HUDEP-2 (cell line): ENCODE measurements around the gene KYAT1.

ENCODE experiments used
- DNase-seq, 76 experiments: peaks; one replicate each; lab custom pipeline; 2025; ENCODE audit not compliant: unreplicated experiment in 76 of 76; lab: John Stamatoyannopoulos, UW

KYAT1 gene

GRCh38 chr9:128909859-128910258 lies 28.1 kb upstream of the KYAT1 start:
- DNase-seq = no peak

DNA sequence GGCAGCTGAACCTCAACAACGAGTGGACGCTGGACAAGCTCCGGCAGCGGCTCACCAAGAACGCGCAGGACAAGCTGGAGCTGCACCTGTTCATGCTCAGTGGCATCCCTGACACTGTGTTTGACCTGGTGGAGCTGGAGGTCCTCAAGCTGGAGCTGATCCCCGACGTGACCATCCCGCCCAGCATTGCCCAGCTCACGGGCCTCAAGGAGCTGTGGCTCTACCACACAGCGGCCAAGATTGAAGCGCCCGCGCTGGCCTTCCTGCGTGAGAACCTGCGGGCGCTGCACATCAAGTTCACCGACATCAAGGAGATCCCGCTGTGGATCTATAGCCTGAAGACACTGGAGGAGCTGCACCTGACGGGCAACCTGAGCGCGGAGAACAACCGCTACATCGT lies 26.6 kb upstream of the KYAT1 start:
- no peak for DNase-seq

GRCh38 chr9:128906741-128907140 lies 25.0 kb upstream of the KYAT1 start:
- peak in 5 of 76 experiments; percentile 11 to 20 (median 16) for DNase-seq

DNA sequence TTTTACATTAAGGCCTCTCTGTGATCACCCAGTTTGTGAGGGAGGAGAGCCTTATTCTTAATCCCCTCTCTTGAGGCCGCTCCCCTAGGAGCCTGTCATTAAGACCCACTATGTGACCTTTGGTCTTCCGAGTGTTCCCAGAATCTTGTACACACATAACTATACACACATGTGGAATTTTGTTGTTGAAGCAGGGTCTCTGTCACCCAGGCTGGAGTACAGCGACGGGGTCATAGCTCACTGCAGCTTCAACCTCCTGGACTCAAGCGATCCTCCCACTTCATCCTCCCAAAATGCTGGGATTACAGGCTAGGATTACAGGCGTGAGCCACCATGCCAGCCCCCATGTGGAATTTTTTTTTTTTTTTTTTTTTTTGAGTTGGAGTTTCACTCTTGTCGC lies 24.2 kb upstream of the KYAT1 start:
- no peak for DNase-seq

- DNase-seq = no peak
Measured at GRCh38 chr9:128903871-128904620, 22.3 kb upstream of the KYAT1 start.

DNA sequence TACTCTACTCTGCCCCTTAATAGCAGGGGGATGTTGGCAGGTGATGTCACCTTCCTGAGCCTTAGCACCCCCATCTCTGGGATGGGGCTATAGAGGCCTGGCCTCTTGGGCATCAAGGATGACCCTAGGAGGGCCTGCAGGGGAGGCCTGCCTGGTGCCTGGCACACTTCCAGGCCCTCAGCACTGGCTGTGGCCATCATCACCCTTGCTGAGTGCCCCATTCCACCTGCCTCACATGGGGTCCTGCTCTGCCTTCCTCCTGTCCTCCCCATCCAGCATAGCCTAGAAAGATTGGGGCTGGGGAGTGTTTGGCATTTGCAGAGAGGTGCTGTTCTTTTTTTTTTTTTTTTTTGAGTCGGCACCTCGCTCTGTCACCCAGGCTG lies 21.3 kb upstream of the KYAT1 start:
- DNase-seq = no peak

GRCh38 chr9:128902351-128903078 lies 20.8 kb upstream of the KYAT1 start:
- DNase-seq = peak in 42 of 76 experiments; percentile 14 to 57 (median 34)

- no peak for DNase-seq
Measured at GRCh38 chr9:128901822-128902221, 20.1 kb upstream of the KYAT1 start.

GRCh38 chr9:128901379-128901778 lies 19.6 kb upstream of the KYAT1 start:
- DNase-seq = no peak

DNA sequence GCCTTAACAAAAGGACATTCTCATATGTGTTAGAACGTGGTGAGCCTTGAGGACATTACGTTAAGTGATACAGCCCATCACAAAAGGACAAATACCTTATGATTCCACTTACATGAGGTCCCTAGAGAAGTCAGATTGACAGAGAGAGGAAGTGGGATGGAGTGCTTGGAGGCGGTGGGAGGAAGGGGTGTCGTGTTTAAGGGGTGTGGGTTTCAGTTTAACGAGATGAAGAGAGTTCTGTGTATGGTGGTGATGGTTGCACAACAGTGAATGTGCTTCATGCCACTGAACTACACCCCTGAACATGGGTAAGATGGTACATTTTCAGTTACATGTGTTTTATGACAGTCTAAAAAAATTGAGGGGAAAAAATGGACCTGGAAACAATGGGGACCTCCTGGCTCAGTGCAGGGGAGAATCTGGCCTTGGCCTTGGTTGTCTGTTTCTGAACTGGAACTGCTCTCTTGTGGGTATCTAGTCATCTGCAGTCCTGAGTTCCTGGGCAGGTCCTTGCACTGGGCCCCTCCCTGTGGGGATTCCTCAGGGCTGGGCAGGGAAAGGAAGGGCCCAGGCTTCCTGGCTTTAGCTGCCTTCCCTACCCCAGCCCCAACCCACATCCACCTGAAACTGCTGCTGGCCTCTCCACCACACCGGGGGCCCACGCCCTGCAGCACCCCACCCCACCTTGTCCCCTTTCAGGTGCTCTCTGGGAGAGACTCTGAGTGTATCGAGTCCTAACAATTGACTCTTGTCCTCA lies 18.0 kb upstream of the KYAT1 start:
- DNase-seq = peak in 10 of 76 experiments; percentile 10 to 31 (median 18)

- no peak for DNase-seq
Measured at GRCh38 chr9:128898845-128899565, 17.3 kb upstream of the KYAT1 start.

- no peak for DNase-seq
Measured at GRCh38 chr9:128898382-128898781, 16.6 kb upstream of the KYAT1 start.

GRCh38 chr9:128895556-128895955 lies 13.8 kb upstream of the KYAT1 start:
- DNase-seq = no peak

DNA sequence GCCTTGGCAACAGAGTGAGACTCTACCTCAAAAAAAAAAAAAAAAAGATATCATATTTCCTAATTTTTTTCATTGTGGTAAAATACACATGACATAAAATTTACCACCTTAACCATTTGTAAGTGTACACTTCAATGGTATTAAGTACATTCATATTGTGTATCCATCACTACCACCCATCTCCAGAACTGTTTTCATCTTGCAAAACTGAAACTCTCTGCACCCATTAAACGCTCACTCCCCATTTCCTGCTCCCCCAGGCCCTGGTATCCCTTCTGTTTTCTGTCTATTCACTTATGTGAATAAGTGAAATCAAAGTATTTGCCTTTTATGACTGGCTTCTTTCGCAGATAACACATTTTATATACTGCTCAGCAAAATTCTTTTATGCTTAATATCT lies 13.0 kb upstream of the KYAT1 start:
- no peak for DNase-seq

- DNase-seq = no peak
Measured at GRCh38 chr9:128893354-128893753, 11.6 kb upstream of the KYAT1 start.

- peak in 75 of 76 experiments; percentile 39 to 98 (median 92) for DNase-seq
Measured at GRCh38 chr9:128892221-128892921, 10.6 kb upstream of the KYAT1 start.

DNA sequence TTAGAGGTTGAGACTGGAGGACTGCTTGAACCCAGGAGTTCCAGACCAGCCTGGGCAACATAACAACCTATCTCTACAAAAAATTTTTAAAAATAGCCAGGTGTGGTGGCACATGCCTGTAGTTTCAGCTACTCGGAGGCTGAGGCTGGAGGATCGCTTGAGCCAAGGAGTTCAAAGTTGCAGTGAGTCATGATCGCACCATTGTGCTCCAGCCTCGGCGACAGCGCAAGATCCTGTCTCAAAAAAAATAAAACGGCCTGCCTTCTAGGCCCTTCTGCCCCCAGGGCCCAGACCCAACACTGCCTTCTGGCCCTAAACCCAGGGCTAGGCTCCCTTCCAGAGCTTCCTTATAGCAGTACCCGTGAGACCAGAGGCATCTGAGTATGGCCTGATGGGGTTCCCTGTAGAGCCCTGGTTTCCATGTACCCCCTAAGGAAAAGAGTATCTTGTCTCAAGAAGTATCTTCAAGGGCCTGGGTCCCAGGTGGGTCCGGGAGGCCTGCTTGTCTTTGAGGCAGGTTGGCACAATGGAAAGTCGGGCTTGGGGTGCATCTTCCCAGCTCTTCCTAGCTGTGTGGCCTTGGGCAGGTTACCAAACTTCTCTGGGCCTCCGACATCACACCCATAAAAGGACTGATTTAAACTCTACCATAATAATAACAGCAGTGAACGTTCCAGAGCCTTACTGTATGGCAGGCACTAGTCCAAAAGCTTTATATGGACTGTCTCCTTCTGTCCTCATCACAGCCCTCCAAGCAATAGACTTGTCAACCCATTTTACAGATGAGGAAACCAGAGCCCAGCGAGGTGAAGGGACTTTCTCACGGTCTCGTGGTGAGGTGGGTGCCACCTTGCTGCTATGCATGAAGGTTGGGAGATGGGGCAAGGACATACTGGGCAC lies 9.8 kb upstream of the KYAT1 start:
- DNase-seq = no peak

DNA sequence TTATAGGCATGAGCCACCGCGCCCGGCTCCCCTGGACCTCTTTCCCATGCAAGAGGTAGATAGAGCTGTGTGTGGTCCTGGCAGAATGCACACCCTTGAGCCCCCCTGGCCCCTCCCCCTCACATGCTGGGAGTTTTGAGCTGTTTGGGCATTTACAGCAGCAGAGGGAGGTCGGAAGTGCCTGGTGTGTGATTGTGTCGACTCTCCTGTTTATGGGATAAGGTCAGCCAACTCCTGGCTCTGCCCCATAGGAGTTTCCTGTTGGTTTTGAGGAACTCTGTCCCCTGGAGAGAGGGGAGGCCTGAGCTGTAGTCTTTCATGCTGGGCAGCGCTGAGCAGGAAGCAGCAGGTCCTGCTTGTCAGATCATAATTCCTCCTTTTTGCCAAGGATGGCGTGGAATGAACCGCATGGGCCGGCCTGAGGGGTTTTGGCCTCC lies 6.2 kb upstream of the KYAT1 start:
- DNase-seq = no peak

GRCh38 chr9:128887049-128887448 lies 5.3 kb upstream of the KYAT1 start:
- DNase-seq = no peak
